GF-D8 (cell line): Measurements from ENCODE around the gene SPDEF.

ENCODE experiments used
- DNase-seq: peaks from one replicate; lab custom pipeline; 2025; lab: John Stamatoyannopoulos, UW

Gene SPDEF

DNA sequence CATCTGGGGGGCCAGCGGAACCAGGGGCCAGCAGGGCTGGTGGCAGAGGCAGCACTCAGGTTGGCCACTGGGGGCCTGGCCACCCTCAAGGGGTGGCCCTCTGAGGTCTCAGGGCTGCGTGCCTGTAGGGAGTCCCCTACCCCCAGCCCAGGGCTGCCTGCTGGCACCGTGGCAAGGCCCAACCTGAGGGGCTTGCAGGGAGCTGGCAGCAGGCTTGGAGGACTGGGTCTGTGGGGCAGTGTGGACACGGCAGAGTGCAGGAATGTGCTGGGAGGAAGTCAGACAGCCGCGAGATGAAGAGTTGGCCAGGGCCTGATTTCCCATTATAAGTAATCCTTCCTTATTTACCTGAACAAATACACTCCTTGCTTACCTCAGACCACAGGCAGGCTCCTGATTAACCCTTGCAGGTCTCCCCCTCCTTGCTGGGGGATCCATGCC lies at the start of gene SPDEF:
SPDEF (minus strand) TSS at position 299 of the 441 bp plus-strand sequence. CDS start 11,874 bp downstream, outside the sequence.
- DNase-seq = no peak

DNA sequence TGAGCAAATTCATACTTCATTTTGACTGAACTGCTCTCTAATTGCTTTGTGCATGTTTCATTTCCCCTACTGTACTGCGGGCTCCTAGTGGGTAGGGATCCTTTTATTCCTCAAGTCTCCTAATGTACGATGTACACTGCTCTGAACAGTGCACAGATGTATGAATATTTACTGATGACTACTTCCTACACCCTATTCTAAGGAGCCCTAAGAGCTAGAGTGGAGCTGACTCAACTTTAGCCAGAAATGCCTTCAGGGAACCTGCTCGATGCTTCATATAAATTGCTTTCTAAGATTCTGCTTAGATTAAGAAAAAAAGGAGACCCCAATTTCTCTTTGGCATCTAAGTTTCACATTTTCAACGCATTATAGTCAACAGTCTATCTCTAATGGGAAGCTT lies 47.6 kb upstream of the SPDEF start:
- no peak for DNase-seq

DNA sequence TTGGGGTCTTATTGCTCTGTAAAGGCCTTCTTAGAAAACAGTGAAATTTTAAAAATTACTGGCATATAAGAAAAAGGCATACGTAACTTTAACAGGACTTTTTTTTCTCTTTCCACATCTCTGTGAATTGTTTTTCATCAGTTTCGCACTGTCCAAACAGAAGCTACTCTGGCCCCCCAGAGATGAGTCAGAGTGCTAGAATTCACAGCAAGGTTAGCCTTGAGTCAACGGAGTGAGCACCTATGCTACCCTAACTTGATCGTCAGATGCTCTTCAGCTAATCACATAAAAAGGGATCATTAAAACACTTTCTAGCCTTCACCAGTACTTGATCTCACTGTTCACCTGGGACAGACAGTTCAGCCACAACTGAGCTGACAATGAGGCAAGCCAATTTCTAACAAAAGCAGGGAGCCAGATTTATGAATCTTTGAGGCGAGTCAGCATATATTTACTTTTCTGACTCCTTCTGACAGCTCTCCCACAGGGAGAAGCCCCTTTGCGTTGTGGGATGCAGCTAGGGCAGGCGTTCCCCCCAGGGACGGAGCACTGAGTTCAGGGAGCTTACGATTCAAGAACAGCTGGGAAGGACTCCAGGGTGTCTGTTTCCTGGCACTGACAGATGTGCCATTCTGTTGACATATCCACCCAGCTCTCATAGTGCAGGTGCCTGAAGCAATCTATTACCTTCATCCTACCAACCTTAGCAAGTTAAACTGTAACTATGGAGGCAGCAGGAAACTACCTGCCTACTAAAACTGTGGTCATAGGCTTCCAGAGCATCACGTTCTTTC lies 46.4 kb upstream of the SPDEF start:
- DNase-seq = no peak

DNA sequence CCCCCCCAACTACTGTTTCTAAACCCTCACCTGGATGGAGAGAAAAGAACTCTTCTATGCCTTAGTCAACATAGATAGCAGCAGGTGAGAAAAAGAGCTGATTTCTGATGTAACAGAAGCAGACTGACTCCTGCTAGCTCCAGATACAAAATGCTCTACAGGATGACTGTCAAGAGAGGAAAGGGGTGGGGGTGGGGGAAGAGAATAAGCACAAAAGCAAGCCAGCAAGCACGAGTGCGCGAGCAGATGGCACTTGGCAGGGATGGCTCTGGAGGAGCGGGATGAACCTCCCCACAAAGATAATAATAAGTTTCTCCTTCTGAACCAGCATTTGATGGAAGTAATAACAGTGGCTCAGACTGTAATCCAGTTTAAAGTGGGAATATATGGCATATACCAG lies 45.6 kb upstream of the SPDEF start:
- DNase-seq = no peak

DNA sequence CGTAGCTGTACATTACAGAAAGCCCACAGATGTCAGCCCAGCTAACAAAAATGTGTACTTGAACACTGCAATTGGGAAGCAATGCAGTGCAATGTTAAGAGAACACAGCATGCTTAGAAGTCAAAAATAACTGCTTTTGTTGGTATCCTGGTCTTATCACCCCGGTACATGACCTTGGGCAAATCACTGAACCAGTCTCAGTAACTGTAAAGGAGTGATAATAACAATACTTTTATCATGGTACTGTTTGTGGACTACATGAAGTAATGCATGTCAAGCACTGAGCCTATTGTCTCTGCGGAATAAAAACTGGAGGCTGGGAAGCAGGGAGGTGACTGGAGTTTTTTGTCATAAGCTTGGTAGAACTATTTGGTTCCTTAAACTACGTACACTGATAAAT lies 44.7 kb upstream of the SPDEF start:
- no peak for DNase-seq

DNA sequence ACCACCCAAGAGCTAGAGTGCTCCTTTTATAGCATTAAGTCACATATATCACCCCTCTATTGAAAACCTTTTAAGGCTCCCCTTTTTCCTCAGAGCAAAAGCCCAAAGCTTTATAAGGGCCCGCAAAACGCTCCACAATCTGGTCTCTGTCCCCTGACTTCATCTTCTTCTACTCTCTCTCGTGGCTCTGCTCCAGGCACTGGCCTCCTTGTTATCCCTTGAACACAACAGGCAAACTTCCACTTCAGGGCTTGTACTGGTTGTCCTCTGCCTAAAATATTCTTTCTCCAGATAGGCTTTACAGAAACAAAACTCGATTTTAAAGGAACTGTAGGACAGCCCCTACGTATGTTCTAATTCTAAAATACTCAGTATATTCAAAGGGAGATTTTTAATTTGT lies 44.0 kb upstream of the SPDEF start:
- no peak for DNase-seq

DNA sequence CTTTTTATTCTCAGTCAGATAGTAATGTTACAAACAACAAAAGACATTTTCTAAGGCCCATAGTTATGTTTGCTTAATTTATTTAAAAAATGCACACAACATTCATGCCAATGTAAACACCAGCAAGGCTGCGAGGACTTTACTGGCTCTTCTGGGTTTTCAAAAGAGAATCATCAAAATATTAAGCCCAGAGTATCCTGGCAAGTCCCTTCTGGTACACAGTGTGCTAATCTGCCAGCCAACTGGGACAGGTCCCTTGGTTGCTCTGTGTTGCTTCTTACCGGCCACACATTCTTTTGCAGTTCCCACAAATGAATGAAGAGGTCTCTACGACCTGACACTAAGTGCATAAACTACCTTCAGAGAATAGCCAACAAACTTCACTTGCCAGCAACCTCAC lies 42.6 kb upstream of the SPDEF start:
- DNase-seq = no peak

DNA sequence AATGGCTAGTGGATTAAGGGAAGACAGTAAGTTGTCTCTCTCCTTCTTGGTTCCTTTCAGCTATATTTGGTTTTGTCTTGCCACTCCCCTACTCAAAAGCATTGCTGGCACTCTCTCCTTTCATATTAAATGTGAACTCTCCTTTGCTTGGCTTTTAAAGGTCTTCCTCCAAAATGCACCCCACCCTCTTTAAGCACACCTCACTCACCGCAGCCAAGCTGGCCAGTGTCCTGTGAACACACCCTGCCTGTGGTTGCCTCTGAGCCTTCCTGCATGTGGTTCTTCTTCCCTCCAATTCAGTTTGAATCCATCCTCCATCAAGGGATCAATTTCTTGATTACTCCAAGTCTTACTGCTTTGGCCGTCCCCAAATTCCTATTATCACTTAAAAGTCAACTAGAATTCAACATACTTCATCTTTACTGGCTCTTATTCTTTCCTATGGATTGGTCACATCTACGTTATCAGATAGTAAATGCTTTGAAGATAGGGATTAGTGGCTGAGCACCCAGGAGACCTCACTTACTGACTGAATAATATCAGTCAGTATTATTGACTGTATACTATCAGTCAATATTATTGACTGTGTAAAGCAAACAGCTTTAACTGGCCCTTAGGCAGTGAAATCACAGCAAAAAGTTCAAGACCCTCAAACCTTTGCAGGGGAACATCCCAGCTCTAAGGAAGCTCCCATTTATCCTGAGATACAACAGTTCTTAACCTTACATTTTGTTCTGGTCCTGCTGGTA lies 41.6 kb upstream of the SPDEF start:
- no peak for DNase-seq

DNA sequence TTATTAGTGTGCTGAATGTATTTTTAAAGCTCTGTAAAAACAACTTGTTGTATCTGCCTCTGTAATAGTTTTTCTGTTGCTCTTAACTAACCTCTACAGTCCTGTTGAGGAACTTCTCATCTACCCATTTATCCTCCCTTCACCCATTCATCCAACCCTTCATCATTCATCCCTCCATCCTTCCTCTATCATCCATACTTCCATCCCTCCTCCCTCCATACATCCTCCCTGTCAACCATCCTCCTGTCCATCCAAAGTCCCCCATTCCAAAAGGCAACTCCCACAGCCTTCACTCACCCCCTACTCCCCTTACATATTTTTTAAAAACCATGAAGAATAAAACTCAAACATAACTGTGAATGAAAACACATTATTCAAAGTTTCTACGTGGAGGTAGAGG lies 40.7 kb upstream of the SPDEF start:
- no peak for DNase-seq

DNA sequence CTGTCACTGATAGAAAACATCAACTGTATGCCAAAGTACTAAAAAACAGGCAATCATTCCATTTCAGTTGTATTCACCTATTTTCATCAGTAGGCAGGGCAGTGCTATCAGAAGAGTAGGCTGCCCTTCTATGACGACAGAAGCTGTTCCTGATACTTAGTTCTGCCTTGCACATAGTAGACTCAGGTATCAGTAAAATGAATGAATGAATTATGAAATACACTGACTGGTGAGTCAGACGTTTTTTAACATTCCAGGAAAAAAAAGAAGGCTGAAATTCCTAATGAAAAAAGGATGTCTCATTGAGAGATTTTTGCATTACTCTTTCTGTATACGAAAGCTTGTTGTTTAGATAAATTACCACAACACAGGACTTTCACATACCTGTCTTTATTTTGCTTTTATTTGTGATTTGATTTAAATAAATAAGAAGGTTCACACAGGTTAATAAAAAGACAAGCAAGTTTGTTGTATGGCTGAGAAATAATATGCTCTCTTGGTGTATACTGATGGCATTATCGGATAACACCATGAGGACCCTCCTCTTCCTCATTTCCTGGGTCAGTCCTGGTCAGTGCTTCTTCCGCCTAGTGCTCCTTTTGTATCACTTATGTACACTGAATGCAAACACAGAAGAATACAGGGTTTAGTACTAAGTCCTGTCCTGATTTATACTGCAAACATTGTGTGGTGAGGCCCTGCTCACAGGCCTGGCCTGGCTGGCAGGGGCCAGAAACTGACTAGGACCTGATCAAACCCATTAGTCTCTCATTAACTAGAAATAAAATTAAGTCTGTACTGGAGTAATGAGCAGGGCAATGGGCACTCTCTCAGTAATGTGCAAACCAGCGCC lies 39.4 kb upstream of the SPDEF start:
- DNase-seq = no peak

DNA sequence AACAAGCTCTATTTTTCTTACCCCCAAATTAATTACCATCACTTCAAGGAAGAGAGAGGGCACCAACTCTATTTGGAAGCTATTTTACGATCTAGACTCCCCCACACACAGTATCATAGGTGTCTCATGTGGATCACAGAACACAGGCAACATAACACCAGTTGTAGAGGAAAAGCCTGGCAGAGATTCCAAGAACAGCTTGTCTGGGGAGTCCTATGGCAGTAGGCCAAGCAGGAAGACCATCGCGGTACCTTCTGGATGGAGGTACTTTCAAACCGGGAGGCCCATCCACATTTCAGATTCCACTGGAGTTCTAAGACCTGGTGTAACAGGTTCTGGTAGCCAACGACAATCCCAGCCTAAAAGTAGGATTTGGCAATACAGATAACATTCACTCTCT lies 37.6 kb upstream of the SPDEF start:
- DNase-seq = no peak

DNA sequence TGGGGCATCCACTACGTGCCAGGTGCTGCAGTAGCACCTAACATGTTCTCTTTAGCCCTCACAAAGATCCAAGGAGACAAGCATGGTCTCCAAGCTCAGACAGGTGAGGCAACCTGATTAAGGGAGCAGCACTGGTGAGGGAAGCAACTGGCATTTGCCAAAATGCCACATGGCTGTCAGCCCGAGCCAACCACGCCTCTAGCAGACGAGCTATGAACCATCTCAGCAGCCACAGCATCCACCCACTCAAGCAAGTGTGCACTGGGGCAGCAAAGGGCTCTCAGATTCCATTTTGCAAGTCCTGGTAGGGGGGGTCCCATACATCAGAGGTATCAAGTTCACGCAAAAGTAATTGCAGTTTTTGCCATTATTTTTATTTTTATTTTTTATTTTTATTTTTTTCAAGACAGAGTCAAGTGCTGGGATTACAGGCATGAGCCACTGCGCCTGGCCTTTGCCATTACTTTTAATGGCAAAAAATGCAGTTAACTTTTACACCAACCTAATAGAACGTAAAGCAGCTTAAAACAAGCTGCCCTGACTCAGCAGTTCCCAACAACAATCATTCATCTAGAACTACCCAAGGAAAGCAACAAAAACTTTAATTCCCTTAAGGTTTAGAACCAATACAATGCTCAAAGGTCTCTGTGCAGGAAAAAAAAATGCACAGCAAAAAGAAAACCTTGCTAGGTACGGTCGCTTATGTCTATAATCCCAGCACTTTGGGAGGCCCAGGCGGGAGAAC lies 36.3 kb upstream of the SPDEF start:
- no peak for DNase-seq

DNA sequence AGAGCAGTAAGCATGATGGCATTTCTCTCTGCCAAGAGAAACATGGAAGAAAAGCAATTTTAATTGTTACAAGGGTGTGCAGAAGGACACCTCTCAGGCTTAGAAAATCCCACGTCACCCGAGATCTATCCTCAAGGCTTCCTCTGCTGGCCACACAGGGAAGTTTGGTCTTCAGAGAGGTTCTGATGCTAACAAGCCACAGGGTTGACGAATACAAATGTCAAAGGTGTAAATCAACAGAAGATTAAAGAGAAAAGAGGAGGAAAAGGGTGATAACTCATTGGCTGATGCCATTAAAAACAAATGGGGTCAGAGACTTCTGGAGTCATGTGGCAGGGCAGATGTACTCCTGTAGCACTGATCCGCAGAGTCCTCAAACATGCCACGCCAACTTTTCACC lies 33.6 kb upstream of the SPDEF start:
- no peak for DNase-seq

DNA sequence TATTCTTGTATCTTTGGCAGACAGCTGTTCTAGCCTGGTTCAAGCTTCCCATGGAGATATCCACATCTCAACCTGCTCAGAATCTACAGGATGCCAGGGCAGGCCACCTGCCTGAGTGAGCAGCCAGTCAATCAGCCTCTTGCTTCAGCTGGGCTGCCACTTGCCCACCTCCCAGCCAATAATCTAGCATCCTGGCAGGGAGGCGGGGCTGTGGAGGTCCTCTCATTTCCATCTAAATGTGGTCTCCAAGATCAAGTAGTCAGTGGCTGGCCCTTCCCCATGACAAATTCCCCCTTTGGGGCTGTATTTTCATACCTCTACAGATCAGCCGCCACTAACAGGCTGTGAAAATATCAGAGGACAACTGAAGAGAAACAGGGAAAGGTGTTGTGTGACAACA lies 33.0 kb upstream of the SPDEF start:
- DNase-seq = no peak

DNA sequence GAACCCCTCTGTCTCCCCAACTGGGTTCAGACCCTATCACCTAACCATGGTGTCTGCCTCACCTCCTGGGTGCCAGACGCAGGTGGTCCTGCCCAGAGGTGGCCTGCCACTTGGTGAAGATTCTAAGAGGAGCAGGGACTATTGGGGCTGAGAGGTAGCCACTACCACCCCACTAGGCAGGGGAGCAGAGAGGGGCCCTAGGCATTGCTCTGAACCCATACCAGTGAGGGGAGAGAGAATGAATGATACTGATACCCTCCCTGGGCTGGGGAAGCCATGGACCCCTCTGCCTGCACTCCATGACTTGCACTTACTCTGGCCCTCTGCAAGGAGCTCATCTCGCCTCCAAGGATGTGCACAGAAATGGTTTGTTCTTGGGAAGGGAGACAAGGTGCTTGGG lies 31.7 kb upstream of the SPDEF start:
- DNase-seq = no peak

DNA sequence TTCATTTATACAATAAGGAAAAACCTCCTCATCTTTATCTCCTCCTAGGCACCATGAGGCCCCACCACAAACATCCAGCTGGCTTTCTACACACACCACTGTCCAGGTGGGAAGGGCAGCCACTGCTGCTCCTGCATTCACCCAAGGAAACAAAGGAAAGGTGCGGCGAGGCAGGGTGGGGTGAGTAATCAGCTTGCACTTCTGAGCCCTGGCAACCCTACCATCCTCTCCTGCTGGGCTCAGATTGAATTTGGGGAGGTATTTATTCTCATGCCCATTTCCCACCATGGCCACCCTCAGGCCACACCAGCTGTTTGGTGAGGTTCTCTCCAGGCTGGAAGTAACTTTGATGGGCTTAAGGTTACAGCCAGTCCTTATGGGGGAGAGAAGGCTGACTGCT lies 31.2 kb upstream of the SPDEF start:
- DNase-seq = no peak

DNA sequence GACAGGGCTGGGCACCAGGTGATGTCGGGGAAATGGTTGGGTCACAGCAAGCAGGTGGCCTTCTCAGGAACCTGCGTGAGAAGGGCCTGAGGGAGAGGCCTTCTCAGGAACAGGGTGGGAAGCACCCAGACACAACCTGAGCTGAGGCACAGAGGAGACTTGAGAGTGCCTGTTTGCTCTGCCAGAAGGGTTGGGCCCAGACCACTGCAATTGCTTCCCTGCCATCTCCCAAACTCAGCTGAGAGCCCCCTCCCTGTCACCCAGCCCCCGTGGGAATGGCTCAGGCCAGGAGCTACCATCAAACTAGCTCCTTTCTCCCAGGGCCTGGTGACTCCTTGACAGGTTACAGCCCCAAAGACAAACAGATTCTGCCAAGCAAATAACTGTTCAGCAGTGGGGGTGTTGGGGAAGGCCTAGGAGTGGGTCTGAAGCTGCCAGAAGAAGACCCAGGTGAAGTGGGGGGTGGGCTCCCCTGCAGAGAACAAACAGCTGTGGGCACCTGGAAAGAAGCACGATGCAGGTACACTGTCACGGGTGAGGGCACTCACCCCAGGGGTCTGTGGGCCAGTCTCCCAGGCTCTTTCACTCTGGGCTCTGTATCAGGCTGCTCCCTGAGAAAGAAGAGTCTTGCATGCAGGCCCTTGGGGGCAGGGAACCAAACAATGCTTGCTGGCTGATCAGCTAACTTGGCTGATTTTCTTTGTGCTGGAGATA lies 30.4 kb upstream of the SPDEF start:
- no peak for DNase-seq

DNA sequence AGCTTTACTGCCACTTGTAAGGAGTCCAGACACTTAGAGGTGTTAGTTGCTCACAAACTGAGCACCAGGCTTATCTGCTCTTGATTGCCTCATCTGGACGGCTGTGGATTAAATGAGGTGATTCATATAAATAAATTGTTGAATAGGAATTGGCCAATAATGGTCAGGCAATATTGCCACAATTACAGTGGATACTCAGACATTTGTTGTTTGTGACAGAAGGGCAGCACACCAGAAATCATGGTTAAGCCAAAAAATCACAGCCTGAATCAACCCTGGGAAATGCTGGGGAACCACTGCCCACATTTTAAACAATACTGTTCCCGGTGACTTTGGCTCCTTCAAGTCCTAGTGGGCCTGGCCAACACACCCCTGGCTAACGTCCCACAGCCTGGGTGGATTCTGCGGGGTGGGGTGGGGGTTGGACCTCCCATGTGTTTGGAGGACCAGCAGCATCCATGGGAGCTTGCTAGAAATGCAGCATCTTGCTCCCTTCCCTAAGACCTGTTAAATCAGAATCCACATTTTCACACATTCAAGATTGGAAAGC lies 29.5 kb upstream of the SPDEF start:
- DNase-seq = no peak

DNA sequence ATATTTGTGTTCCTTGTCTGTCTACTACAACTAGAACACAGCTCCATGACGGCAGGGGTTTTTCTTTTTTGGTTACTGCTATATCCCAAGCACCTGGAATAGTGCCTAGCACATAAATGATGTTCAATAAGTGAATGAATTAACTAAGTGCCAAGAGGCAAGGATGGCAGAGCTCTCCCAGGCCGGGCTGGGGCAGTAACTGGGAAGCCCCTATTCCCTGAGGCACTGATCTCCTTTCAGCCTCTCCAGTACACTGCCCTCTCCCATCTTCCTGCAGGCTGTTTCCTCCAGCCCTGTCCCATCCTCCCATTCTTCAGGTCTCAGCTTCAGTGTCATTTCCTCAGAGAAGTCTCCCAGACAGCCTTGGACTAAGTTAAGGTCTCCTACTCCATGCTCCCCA lies 29.0 kb upstream of the SPDEF start:
- no peak for DNase-seq

DNA sequence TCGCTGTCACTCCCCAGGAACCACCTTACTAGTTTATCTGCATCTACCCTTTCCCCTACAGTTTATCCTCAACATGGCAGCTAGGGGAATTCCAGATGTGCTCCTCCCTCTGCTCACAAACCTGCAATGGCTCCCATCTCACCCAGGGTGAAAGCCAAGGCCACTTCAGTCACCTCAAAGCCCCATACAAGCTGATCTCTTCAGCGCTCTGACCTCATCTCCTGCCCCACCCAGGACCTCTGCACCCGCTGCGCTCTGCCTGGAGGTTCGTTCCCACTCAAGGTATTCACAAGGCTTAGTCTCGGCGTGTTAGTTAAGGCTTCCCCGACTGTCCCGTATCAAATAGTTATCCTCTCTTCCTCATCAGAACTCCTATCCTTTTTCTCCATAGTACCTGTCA lies 28.6 kb upstream of the SPDEF start:
- DNase-seq = no peak
